Gastrocnemius medialis (tissue), 4 donors: ENCODE results near the gene RBM17.
"Not testable (repeated sequence)": the region's sequence is repeated elsewhere in the genome, so short reads cannot be mapped to it uniquely, and the experiment has no call there.

Source experiments
- POLR2A ChIP-seq, 2 donors: fragments of 450-650 bp; IDR thresholded peaks; one replicate each; pipeline ENCODE4 v1.6.1; 2017; ENCODE audit warnings: antibody characterized with exemption in 2 of 2, mild to moderate bottlenecking in 2 of 2, moderate library complexity in 2 of 2
- TF ChIP-seq, protein P1 (sequence below), 5 experiments: fragments of 450-650 bp in 3 of 5; fragments of 200-600 bp in 2 of 5; sonication (generic) in 2 of 5; IDR thresholded peaks in 4 of 5; conservative IDR thresholded peaks in 1 of 5; 1 replicate in 4 of 5; 2 replicates in 1 of 5; pipeline ENCODE4 v1.5.1; 2016 to 2019; ENCODE audit warnings: antibody characterized with exemption in 5 of 5, mild to moderate bottlenecking in 3 of 5, moderate library complexity in 3 of 5

GRCh38 chr10:6043377-6043776 lies 45.5 kb upstream of the RBM17 start:
- TF ChIP-seq, protein P1, sequence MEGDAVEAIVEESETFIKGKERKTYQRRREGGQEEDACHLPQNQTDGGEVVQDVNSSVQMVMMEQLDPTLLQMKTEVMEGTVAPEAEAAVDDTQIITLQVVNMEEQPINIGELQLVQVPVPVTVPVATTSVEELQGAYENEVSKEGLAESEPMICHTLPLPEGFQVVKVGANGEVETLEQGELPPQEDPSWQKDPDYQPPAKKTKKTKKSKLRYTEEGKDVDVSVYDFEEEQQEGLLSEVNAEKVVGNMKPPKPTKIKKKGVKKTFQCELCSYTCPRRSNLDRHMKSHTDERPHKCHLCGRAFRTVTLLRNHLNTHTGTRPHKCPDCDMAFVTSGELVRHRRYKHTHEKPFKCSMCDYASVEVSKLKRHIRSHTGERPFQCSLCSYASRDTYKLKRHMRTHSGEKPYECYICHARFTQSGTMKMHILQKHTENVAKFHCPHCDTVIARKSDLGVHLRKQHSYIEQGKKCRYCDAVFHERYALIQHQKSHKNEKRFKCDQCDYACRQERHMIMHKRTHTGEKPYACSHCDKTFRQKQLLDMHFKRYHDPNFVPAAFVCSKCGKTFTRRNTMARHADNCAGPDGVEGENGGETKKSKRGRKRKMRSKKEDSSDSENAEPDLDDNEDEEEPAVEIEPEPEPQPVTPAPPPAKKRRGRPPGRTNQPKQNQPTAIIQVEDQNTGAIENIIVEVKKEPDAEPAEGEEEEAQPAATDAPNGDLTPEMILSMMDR (IDR thresholded peaks at IDR 0.05 in 4 of 5, conservative IDR thresholded peaks at IDR 0.05 in 1 of 5), result not testable (repeated sequence)
- TF ChIP-seq POLR2A (IDR thresholded peaks at IDR 0.05), result not testable (repeated sequence)
